HT1080 (cell line): ENCODE measurements around the gene USPL1. TPM values are rescaled to one million over a fixed set of nuclear protein-coding genes. Genes with fewer than 3 reads are reported as not detected.
"Not testable (repeated sequence)": the region's sequence is repeated elsewhere in the genome, so short reads cannot be mapped to it uniquely, and the experiment has no call there.

Experiments used
- DNase-seq: peaks from one replicate; pipeline ENCODE4 v3.0.0-alpha.2; 2015; ENCODE audit warnings: low read depth
- polyA plus RNA-seq, 2 experiments: library from polyadenylated mRNA; depleted of rRNA; stranded (reverse); fragments of >200 nt; gene quantifications; 2 replicates each; pipeline ENCODE4 v1.2.3, GENCODE V29; 2015
- total RNA-seq: library from RNA; depleted of rRNA; stranded (reverse); fragments of >200 nt; shearing (Covaris generic); gene quantifications from 2 replicates; pipeline ENCODE4 v1.2.3, GENCODE V29; 2014; rRNA removed

USPL1 gene
- total RNA-seq = 10.7 and 13.5 TPM in 2 replicates
- 10.5 and 13.0 TPM in 2 replicates for polyA plus RNA-seq (2015; cell fraction: cytosol; rRNA removed)
- 38.7 and 40.0 TPM in 2 replicates for polyA plus RNA-seq (2015; cell fraction: nucleus; rRNA removed)

DNA sequence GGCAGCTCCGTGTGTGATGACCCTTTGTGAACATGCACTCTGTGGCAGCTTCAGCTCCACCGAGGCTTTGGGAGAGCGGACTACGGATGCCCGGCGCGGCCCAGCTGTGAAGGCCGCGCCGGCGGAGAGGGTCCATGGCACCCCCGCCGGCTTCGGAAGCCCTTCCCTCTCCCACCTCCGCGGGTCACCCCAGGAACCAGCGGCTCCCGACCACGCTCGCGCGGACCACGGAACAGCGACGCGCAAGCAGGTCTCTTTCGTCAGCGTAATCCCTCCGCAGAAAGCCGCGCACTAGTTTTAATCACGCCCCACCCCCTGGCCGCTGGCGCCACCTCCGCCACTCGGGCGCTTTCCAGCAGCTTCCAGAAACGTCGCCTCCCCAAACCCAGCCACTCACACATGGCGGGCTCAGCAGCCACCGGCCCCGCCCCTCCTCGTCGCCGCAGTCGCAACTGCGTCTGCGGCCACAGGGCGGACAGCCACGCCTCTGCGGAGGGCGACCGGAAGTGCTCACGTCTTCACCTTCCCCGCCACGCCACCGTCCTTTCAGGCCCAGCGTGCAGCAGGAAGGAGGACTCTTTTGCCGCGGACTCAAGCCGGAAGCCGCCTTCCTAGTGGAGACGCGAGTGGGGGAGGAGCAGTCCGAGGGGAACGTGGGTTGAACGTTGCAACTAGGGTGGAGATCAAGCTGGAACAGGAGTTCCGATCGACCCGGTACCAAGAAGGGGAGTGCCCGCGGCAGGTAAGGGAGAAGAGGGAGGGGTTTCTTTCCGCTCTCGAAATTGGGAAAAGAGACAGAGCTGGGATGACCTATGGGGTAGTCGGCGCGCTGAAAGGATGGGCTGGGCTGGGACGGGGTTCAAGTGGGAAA is at the start of gene USPL1:
Gene USPL1, plus strand, starts transcription at position 606 of the 871 bp plus-strand sequence. CDS start 3,221 bp downstream, outside the sequence.
- DNase-seq = peak; percentile 99

DNA sequence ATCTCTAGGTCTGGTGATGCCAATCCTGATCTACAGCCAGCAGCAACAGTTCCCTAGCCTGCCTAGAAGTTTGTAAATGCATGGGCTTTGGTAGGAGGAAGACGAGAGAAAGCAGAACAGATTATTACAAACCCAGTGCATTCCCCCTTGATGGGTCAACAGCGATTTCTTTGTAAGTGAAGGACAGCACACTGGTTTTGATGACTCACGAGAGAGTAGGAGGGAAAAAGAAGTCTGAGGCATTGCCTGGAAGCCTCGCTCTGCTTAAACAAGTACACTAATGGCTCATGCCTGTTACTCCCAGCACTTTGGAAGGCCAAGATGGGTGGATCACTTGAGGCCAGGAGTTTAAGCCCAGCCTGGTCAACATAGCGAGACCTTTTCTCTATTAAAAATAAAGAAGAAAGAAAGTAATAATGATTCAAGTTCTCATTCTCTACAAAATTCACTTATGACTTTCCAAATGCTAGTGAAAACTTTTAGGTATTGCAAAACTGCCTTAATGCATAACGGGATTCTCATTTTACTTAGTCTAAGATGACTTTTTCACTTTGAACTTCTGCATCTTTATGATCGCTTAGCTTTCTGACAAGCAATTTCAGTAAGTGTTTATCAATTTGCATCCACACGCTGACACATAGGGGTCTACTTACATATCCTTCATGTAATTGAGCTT is 47.7 kb upstream of the USPL1 start:
- peak; percentile 95 for DNase-seq

DNA sequence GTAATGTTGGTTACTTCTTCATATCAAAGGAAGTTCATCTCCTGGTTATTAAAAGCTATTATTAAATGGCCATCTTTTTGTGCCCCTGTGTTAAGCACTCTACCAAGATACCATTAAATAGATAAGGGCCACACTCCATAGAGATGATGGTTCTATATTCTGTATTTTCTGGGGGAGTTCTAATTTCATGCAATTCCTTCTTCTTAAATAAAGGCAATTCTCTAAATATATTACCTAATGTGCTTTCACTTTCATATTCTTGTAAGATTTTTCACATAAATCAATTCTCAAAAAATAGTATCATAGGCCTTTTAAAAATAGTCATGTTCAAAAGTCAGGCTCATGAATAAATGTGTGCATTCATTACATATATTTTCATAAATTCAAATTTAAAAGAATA is 47.0 kb upstream of the USPL1 start:
- no peak for DNase-seq

DNA sequence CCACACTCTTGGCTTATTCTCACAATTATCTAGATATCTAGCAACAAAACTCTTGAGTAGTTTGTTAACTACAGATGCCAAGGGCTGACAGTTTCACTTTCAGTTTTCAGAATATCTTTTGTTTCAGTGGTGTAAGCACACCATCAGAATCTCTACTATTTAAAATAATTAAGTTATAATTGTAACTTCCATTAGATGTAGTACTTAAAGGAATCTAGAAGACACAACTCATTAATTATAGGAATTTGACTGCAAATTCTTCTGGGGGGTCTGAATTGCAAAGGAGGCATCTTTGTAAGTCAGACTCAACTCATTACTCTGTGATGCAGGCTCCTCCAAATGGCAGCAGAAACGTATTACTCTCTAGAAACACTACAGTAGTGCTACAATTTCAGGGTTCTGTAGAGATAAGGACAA is 44.9 kb upstream of the USPL1 start:
- peak; percentile 52 for DNase-seq

DNA sequence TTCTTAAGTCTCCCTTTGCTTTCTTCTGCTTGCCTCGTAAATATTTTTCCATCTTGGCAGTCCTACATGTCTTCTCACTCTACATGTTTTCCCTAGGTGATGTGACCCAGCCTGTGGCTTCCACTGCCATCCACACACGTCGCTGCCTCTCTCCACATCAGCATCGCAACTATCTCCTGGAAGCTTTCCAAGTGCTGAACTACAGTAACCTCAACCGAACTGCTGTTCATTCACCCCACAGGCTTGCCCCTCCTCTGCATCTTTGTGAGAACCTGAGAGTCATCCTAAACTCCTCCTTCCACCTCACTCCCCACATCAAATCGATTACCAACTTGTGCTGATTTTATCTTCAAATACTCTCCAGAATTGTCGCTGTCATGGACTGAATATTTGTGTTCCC is 41.2 kb upstream of the USPL1 start:
- DNase-seq = peak; percentile 32

DNA sequence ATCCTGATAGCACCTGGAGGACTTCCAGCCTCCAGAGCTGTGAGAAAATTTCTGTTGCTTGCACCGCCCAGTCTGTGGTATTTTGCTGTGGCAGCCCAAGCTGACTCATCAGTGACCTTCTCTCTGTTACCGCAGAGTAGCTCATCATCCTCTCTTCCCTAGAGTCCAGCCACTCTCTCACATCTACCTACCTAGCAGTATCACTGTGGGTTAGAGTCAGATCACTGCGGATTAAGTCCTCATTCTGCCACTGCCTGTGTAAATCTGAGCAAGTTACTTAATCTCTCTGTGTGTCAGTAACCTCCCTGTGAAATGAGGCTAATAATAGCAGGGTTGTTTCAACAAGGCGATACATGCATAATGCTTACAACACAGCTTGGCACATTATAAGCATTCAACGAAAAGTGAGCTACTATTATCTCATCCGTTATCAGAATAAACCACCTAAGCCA is 40.3 kb upstream of the USPL1 start:
- DNase-seq = peak; percentile 96

DNA sequence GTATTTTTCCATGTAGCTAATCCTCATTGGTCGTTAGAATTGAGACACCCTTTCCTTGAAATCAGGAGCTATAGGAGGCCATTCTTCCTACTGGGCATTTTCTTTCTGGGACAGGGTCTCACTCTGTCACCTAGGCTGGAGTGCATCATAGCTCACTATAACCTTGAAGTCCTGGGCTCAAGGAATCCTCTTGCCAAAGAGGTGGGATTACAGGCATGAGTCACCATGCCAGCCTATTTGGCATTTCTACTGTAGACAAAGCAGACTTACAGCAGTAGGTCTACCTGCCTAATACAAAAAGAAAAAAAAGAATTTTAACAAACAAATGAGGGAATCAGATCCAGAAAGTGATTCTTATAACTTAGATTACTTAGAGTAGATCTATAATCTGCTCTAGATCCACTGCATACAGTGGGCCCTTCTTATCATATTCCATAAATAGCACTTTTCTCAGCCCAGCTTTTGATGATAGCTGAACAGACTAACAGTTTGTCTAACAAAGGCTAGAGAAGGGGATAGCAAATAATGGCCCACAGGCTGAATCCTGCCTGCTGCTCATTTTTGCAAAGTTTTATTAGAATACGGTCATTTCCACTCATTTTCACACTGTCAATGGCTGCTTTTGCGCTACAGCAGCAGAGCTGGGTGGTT is 36.7 kb upstream of the USPL1 start:
- DNase-seq = peak; percentile 69

DNA sequence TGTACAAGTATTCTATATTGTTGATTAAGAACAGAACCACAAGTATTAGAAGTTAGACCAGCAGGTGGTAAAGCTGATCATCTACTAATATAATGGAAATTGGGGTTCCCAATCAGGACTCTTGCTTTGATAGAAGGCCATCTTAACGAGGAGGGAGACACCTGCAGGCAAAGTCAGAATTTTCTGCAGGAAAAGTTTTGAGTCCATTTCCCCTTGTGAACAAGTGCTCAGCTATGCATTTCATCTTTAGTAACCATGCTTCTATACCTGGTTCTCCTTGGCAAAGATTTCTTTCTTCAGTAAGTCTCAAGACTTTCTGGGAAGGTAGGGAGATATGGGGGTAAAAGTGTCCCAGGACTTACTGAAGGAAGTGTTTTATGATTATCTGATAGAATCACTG is 36.1 kb upstream of the USPL1 start:
- no peak for DNase-seq

DNA sequence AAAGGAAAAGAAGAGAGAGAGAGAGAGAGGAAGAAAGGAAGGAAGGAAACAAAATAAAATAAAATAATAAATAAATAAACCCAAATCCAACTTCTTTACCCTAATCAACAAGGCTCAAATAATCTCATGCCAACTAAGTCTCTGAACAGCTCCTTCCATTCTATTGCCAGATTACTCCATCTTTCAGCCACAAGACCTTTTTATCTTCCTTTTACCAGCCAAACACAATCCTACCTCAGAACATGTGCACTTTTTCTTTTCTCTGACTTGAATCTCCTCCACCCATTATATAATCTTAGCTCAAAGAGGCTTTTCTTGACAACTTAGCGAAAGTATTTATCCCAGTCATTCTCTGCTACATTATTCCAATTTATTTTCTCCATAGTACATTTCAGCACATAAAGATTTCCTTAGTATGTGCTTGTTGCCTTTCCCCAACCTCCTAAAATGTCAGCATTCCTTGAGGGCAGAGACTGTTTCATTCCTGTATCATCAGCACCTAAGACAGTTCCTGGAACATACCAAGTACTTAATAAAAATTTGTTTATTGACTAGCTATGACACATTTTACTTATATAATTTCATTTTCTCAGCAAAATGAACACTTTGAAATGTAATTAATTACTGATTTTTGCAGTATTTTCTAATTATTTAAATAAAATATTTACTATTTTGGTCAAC is 33.5 kb upstream of the USPL1 start:
- no peak for DNase-seq

DNA sequence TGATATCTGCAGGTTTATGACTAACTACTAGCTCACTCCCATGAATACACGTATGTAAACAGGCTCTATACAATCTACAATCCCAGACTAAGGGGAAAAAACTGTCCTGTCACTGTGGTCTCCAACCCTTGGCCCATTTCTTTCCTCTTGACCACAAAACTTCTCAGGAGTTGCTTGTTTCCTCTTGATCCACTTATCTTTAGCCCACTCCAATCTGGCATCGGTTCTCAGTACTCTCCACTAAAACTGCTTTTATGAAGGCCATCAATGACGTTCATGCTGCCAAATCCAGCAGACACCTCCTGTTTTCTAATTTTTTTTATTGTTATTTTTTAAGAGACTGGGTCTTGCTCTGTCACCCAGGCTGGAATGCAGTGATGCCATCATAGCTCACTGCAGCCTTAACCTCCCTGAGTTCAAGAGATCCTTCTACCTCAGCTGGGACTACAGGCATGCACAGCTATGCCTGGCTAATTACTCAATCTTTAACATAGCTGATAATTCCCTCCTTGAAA is 31.9 kb upstream of the USPL1 start:
- DNase-seq = peak; percentile 84

DNA sequence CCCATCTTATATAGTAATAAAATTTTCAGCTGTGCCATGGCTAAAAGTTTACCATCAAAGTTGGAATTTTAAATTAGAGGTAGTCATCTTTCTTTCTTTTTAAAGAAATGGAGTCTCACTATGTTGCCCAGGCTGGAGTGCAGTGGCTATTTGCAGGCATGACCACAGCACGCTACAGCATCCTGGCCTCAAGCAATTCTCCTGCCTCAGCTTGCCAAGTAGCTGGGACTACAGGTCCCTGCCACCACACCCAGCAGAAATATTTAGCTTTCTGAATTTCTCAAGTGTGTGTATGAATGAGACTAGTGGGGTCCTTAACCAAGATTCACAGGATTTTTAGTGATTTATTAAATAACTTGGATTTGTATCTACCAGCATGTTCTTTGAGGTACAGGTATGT is 30.5 kb upstream of the USPL1 start:
- DNase-seq = no peak

DNA sequence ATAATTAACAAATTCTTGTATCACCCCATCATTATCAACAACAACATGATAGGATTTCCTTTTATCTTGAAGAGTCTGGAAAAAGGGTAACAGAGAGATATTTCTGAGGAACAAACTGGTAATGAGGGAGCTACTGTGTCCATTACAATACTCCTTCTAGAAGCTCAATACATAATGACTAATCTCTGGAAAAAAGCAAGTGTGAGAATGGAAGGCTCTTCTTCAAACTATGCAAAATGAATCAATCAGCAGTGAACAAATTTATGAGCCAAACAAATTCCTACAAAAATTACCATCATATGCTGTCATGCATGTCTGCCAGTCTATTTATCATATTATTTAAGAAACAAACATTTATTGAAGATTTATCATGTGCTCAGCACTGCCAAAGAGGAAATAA is 30.0 kb upstream of the USPL1 start:
- no peak for DNase-seq

DNA sequence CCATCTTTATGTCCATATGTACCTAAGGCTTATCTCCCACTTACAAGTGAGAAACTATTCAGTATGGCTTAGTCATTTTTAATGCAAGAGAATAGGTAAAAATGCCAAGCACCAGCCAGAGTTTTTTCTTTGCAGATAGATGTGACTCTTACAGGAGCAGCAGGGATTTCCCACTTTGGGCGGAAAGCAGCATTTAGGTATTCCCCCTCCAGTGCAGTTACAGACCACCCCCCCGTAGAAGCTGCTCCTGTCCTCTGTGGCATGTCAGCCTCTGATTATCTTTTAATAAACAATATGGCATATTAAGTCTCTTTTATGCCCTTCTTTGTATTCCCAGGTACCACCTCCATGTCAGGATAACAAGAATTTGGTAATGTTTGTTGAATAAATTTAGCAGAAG is 24.7 kb upstream of the USPL1 start:
- DNase-seq = no peak

DNA sequence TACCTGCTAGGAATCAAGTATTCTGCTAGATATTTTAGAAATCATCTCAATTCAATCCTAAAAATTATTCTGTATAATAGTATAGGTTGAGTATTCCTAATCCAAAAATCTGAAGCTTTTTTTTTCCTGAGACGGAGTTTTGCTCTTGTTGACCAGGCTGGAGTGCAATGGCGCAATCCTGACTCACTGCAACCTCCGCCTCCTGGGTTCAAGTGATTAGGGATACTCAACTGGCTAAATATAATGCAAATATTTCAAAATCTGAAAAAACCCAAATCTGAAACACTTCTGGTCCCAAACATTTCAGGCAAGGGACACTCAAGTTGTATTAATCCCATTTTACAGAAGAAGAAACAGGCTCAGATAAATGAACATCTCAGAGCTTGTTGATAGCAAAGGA is 17.2 kb upstream of the USPL1 start:
- DNase-seq = no peak

DNA sequence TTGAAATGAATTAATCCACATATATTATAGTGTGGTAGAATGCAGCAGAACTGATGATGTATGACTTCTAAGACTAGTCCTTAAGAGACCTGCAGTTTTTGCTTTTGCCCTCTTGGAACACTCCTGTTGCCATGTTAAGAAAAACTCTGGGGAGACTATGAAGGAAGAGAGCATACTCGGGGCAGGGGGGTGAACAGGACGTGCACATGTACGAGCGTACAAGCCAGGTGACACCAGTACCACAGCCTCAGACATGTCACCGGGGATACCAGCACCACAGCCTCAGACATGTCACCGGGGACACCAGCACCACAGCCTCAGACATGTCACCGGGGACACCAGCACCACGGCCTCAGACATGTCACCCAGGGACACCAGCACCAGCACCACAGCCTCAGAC is 15.9 kb upstream of the USPL1 start:
- no peak for DNase-seq

DNA sequence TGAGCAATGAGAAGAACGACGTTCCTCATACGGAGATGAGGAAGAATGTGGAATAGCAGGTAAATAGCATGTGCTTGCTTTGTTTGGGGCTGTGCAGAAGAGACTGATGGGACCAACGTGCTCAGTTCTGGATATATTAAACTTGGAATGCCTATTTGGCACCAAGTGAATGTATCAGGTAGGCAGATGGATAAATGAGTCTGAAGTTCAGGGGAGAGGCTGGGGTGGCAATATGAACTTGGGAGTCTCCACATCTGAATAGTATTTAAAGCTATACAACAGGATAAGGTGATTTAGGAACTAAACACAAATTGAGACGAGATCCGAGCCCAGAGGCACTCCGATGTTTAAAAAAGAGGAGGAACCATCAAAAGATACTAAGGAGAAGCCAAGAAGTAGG is 12.7 kb upstream of the USPL1 start:
- no peak for DNase-seq

DNA sequence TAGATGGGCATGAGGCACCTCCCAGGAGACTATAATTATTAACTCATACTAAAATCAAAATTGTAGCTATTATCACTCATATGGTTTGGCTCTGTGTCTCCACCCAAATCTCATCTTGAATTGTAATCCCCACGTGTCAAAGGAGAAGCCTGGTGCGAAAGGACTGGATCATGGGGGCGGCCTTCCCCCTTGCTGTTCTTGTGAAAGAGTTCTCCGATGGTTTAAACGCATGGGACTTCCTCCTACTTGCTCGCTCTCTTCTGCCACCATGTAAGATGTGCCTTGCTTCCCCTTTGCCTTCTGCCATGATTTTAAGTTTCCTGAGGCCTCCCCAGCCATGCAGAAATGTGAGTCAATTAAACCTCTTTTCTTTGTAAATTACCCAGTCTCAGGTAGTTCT is 10.5 kb upstream of the USPL1 start:
- not testable (repeated sequence) for DNase-seq

DNA sequence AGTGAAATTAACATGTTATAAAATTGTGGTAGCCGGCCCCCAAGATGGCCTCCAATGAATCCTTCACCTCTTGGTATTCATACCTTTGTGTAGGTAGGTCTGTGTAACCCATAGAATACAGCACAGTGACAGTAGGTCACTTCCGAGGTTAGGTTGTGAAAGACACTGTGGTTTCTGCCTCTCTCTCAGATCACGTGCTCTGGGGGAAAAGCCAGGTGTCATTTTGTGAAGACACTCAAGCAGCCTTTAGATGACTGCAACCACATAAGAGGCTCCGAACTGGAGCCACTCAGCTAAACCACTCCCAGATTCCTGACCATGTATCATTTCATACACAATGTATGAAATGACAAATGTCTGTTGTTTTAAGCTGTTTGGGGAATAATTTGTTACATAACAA is 9.8 kb upstream of the USPL1 start:
- DNase-seq = no peak

DNA sequence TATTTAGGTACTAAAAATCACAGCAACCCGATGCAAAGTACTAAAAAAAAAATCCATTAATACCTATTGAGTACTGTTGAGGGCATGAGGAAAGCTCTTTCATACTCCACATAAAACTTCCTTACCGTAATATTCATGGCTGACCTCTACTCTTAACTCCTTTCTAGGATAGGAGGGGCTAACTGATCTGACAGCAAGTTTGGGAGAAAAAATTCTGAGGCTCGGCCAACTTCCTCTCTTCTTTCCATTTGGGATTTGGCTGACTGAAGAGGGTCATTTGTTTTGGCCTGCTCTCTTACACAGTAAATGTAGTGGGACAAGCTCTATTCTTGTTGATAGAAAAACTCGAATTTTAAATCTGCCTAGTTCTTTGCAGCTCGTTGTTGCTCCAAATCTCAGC is 9.4 kb upstream of the USPL1 start:
- DNase-seq = no peak

DNA sequence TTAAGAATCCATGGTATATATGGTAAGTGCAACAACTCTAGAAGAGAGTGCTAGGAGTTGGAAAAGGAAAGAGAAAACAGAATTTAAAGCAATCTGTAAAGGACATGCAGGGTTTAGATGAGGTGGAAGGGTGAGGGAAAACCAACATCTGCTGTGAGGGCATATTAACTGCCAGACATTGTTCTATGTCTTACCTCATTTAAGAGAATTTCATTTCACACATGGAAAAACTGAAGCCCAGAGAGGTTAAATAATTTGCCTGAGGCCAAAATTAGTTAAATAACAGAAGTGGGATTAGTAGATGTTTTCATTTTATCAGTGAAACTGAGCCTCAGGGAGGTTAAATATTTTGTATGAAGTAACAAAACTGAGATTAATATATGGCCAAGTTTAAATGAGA is 7.4 kb upstream of the USPL1 start:
- no peak for DNase-seq

DNA sequence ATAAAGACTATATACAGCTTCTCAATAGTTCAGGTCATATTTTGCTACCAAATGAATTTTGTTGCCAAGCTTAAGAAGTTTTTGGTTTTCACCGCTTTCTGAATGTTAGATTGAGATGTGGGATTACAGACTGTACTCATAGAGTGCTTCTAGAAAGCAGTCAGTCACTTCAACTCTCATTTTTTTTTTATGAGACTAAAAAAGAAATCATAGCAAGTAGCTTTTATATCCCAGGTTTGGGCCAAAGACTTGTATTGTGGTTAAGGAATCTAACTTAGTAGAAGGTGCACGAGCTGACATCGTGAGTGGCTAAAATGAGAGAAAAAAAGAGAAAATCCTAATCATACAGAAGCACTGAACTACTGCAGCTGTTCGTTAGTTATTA is 2.2 kb upstream of the USPL1 start:
- DNase-seq = no peak
